T-helper 1 cell (primary cell): ENCODE data around the gene MARS1.
"Not testable (repeated sequence)": the region's sequence is repeated elsewhere in the genome, so short reads cannot be mapped to it uniquely, and the experiment has no call there.

Experiments
- DNase-seq, 5 donors: peaks; one replicate each; pipeline ENCODE4 v3.0.0-alpha.2; 2012 to 2020
- total RNA-seq, 4 donors: gene quantifications; one replicate each; lab custom pipeline; 2026; lab: John Stamatoyannopoulos, UW

Gene MARS1
- 106 to 123 (median 107) reads per million in 4 donors for total RNA-seq

GRCh38 chr12:57487597-57488401, at the start of gene MARS1:
TSS of gene MARS1 (plus strand) at chr12:57488068. CDS start at chr12:57488091, 23 bp downstream.
- peak; percentile 81 to 98 (median 90) for DNase-seq

DNA sequence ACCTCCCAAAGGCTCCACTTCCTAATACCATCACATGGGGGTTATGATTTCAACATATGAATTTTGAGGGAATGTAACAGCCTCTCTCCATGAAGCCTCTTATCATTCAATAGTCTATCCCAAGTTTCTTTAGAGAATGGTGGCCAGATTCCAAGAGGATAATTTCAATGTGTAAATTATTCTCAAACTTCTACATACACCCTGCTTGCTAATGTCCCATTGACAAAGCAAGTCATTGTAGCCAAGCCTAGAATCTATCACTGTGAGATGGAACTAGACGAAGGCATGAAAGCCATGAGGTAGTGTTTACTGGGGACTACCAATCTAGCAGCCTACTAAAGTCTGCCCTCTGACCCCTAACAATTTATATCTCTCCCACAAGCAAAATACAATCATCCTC, 49.5 kb upstream of the MARS1 start:
- DNase-seq: no peak

DNA sequence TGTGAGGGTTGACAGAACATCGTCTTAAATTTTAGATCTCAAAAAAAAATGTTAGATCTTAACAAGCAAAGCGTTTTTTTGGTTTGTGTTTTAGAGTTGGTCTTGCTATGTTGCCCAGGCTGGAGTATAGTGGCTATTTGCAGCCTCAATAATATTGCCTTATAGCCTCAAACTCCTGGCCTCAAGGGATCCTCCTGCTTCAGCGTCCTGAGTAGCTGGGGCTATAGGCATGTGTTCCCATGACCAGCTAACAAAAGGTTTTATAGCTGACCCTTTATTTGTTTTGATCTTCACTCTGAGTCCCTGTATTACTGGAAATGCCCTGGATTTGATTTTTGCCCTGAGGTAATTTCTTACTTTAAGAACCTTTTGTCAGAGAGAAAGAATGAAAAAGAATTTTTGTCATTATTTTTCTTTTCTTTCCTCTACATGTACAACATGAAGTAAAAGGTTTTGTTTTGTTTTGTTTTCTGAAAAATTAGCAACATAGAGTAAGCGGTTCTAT, 48.1 kb upstream of the MARS1 start:
- no peak for DNase-seq

DNA sequence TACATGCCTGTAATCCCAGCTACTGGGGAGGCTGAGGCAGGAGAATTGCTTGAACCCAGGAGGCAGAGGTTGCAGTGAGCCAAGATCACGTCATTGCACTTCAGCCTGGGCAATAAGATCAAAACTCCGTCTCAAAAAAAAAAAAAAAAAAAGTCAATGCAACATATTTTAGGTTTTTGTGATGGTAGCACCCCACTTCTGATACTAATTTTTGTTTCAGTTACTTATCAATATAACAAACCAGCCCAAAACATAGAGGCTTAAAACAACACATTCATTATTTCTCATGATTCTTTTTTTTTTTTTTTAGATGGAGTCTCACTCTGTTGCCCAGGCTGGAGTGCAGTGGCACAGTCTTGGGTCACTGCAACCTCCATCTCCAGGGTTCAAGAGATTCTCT, 46.5 kb upstream of the MARS1 start:
- not testable (repeated sequence) for DNase-seq

- DNase-seq: no peak
Observed at GRCh38 chr12:57441846-57442427, 45.9 kb upstream of the MARS1 start.

- DNase-seq: not testable (repeated sequence)
Observed at GRCh38 chr12:57444337-57444736, 43.5 kb upstream of the MARS1 start.

DNA sequence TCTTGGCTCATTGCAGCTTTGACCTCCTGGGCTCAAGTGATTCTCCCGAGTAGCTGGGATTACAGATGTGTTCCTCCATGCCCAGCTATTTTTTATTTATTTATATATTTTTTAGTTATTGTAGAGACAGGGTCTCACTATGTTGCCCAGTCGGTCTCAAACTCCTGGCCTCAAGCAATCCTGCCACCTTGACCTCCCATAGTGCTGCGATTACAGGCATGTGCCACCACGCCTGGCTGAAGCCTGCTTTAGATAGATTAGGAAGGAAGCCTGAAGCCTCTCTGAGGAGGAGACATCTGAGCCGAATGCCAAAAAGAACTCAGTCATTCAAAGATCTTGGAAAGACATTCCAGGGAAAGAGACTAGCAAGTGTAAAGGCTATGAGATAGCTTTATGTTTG, 43.1 kb upstream of the MARS1 start:
- DNase-seq: no peak

DNA sequence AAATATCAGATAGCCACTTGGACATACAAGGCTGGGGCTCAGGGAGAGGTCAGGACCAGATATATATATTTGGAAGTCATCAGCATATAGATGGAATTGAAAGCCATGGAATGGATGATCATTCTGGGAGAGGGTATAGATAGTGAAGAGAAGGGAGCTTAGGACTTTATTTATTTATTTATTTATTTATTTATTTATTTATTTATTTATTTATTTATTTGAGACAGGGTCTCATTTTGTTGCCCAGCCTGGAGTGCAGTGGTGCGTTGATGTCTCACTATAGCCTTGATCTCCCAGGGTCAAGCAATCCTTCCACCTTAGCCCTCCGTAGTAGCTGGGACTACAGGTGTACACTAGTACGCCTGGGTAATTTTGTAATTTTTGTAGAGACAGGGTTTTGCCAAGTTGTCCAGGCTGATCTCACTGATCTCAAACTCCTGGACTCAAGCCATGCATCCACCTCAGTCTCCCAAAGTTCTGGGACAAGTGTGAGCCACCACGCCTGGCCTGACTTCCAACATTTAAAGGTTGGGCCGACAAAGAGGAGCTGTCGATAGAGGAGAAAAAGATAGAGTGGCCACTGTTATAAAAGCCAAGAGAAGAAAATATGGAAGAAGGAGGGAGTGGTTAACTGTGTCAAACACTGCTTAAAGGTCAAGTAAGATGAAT, 41.4 kb upstream of the MARS1 start:
- no peak for DNase-seq

GRCh38 chr12:57448669-57449068, 39.2 kb upstream of the MARS1 start:
- DNase-seq: no peak

GRCh38 chr12:57449375-57449774, 38.5 kb upstream of the MARS1 start:
- no peak for DNase-seq

DNA sequence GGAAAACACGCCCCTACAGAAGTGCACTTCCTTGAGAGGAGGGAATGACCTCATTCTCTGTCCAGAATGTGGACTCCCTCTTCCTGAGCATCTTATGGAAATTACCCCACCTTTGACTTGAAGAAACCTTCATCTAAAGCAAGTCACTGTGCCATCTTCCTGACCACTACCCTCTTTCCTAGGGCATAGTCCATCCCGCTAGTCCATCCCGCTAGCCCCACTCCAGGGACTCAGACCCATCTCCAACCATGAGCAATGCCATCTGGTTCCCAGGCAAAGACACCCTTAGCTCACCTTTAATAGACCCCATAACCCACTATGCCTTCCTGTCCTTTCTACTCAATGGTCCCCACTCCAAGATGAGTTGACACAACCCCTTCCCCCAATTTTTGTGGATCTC, 37.8 kb upstream of the MARS1 start:
- DNase-seq: no peak

DNA sequence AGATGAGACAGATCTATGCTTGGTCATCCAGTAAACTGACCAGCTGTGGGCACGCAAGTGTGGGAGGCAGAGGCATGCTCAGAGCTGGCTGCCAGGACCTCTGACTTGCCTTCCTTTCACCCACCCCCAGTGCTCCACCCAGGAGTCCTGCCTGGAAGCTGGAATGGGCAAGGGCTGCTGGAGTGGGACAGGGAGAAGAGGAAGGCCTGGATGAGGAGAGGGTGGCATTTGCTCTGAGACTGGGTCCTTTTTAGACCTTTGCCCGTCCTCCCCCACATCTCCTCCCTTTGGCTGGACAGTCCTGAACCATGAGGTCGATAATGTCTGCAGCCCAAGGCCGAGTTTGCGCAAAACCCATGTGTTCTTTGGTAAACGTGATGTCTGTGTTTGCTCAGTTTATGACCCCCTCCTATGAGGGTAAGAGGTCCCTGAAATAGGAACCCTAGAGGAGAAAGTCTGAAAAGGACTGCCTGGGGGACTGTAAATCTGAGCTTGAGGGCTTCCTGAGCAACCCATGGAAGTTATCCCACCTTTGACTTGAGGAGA, 36.6 kb upstream of the MARS1 start:
- no peak for DNase-seq

- no peak for DNase-seq
Observed at GRCh38 chr12:57452181-57452936, 35.5 kb upstream of the MARS1 start.

DNA sequence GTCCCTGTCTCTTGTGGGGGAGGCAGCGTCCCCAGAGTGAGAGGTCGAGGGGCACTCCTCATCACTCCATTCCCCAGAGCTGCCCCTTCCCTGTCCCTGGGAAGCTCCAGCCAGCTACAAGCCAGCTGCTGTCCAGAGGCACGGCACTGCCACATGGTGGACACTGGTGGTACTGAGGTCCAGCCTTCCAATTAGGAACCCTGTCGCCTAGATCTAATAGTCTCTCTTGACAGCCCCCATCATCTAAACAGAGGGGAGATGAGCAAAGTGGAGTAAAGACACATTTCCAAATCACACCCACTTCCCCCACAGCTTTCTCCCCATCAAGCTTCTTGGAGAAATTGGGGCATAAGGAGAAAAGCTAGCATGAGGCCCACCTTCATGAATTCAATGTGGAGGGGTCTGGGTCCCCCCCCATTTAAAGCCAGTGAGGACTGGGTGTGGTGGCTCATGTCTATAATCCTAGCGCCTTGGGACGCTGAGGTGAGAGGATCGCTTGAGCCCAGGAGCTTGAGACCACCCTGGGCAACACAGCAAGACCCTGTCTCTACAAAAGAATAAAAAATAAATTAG, 34.8 kb upstream of the MARS1 start:
- DNase-seq: peak in 3 of 5 donors; percentile 15 to 48 (median 42)

GRCh38 chr12:57454213-57454565, 33.7 kb upstream of the MARS1 start:
- DNase-seq: no peak

DNA sequence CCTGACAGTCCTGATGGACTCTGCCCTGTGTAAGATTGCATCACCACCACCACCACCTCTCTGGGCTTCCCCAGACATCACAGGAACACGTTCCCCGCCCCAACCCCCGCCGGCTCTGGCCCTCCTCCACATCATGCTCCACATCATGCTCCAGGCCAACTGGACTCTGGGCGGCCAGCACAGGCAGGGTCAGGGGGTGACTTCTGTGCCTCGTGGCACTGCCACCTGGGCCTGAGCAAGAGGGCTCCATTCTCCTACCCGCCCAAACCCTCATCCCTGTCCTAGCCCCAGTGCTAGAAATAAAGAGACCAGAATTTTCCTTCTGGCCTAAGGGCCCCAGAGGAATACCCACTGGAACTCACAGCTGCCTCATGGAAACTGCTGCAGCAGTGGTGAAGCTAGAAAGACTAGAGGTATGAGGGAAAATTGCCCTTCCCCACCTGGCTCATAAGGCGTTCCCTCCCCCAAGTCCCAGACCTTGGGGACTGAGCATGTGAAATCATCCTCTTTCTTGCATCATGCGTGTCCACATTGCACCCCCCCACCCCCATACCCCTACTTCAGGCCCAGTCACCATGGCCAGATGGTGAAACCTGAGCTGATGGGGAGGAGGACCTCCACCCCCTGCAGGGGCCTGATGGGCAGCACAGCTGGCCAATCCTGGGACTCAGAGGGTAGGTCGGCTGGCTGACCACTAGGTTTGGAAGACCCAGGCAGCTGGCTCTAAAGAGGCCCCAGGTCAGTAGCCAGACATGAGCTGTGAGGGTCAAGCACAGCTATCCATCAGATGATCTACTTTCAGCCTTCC, 33.1 kb upstream of the MARS1 start, which contains the start of gene INHBE:
INHBE (plus strand) TSS at position 742 of the 808 bp plus-strand sequence. CDS start 230 bp downstream, outside the sequence.
- DNase-seq: no peak

- no peak for DNase-seq
Observed at GRCh38 chr12:57455374-57456144, 32.3 kb upstream of the MARS1 start.

DNA sequence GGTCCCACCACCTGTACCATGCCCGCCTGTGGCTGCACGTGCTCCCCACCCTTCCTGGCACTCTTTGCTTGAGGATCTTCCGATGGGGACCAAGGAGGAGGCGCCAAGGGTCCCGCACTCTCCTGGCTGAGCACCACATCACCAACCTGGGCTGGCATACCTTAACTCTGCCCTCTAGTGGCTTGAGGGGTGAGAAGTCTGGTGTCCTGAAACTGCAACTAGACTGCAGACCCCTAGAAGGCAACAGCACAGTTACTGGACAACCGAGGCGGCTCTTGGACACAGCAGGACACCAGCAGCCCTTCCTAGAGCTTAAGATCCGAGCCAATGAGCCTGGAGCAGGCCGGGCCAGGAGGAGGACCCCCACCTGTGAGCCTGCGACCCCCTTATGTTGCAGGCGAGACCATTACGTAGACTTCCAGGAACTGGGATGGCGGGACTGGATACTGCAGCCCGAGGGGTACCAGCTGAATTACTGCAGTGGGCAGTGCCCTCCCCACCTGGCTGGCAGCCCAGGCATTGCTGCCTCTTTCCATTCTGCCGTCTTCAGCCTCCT, 31.6 kb upstream of the MARS1 start:
- DNase-seq: peak in 2 of 5 donors; percentile 33 to 66

DNA sequence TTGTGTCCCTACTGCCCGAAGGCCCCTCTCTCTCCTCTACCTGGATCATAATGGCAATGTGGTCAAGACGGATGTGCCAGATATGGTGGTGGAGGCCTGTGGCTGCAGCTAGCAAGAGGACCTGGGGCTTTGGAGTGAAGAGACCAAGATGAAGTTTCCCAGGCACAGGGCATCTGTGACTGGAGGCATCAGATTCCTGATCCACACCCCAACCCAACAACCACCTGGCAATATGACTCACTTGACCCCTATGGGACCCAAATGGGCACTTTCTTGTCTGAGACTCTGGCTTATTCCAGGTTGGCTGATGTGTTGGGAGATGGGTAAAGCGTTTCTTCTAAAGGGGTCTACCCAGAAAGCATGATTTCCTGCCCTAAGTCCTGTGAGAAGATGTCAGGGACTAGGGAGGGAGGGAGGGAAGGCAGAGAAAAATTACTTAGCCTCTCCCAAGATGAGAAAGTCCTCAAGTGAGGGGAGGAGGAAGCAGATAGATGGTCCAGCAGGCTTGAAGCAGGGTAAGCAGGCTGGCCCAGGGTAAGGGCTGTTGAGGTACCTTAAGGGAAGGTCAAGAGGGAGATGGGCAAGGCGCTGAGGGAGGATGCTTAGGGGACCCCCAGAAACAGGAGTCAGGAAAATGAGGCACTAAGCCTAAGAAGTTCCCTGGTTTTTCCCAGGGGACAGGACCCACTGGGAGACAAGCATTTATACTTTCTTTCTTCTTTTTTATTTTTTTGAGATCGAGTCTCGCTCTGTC, 31.0 kb upstream of the MARS1 start:
- no peak for DNase-seq
